Measurements from ENCODE around the gene C1R. TPM values are rescaled to one million over a fixed set of nuclear protein-coding genes. Genes with fewer than 3 reads are reported as not detected.
A peak's percentile ranks its signal among the peaks of the same experiment; 100 is the strongest.

C1R gene
- total RNA-seq, 6 donors from 2014 or later, result 116 to 410 (median 210) TPM

GRCh38 chr12:7090222-7090998, 1.8 kb downstream of the C1R start:
- Histone ChIP-seq H3K27me3 (no peaks in the 10 kb centered on the region), H3K9me3 (no peaks in the 10 kb centered on the region), H3K4me3 (peak overlapping the region in 2 of 4 donors; percentile 53 to 57), H3K27ac (peak overlapping the region; percentile 61 to 89 (median 82)), H3K36me3 (peaks cover 0 to 39% (median 21%) of the 10 kb centered on the region in 4 donors), H3K4me1 (peaks cover 19 to 39% (median 24%) of the 10 kb centered on the region in 4 donors)
- no peak for ATAC-seq (ENCODE audit: low FRiP score in 2 of 2)
- 72 to 78% methylated on average over 16 of the region's 16 CpGs for WGBS, 2 donors
- DNase-seq, result no peak
- no peak for TF ChIP-seq POLR2A (IDR thresholded peaks at IDR 0.05)
- peak in 1 of 2 donors; percentile 27 for TF ChIP-seq POLR2AphosphoS5 (IDR thresholded peaks at IDR 0.05)

- TF ChIP-seq POLR2AphosphoS5 (IDR thresholded peaks at IDR 0.05) (no peak), POLR2A (IDR thresholded peaks at IDR 0.05) (no peak), CTCF (IDR thresholded peaks at IDR 0.05) (no peak), EP300 (IDR thresholded peaks at IDR 0.05) (no peak)
- H3K9me3 ChIP-seq, result no peaks in the 10 kb centered on the region
- H3K27me3 ChIP-seq, result no peaks in the 10 kb centered on the region
- peak overlapping the region in 1 of 4 donors; percentile 53 for H3K4me3 ChIP-seq
- peaks cover 0 to 49% (median 23%) of the 10 kb centered on the region in 4 donors for H3K36me3 ChIP-seq
- 86 to 91% methylated on average over 4 to 11 of the region's 11 CpGs for WGBS, 2 donors
- ATAC-seq (ENCODE audit: low FRiP score in 2 of 2), result no peak
- peaks cover 19 to 36% (median 24%) of the 10 kb centered on the region in 4 donors for H3K4me1 ChIP-seq
- no peak for DNase-seq
- H3K27ac ChIP-seq, result peak overlapping the region; percentile 10 to 77 (median 47)
These were observed 2.9 kb downstream of the C1R start for GRCh38 chr12:7089196-7089871.

DNA sequence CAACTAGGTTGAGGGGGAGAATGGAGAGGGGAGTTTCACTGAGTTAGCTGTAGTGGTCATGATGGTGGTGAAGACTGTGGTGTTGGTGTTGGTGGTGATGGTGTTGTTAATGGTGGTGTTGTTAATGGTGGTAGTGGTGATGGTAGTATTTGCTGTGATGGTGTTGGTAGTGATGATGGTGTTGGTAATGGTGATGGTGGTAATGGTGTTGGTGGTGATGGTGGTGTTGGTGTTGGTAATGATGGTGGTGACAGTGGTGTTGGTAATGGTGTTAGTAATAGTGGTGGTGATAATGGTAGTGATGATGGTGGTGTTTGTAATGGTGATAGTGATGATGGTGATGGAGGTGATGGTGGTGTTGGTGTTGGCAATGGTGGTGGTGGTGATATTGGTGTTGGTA, 9.1 kb downstream of the C1R start:
- Histone ChIP-seq H3K9me3 (no peaks in the 10 kb centered on the region), H3K27ac (no peak overlapping the region), H3K4me3 (no peak overlapping the region), H3K27me3 (no peaks in the 10 kb centered on the region), H3K4me1 (peaks cover 0 to 14% (median 7%) of the 10 kb centered on the region in 4 donors), H3K36me3 (peaks cover 0 to 60% (median 13%) of the 10 kb centered on the region in 4 donors)
- no peak for TF ChIP-seq POLR2AphosphoS5 (IDR thresholded peaks at IDR 0.05)
- no peak for TF ChIP-seq POLR2A (IDR thresholded peaks at IDR 0.05)
- no peak for TF ChIP-seq CTCF (IDR thresholded peaks at IDR 0.05)
- DNase-seq (no peak), ATAC-seq (ENCODE audit: low FRiP score in 2 of 2) (no peak)

DNA sequence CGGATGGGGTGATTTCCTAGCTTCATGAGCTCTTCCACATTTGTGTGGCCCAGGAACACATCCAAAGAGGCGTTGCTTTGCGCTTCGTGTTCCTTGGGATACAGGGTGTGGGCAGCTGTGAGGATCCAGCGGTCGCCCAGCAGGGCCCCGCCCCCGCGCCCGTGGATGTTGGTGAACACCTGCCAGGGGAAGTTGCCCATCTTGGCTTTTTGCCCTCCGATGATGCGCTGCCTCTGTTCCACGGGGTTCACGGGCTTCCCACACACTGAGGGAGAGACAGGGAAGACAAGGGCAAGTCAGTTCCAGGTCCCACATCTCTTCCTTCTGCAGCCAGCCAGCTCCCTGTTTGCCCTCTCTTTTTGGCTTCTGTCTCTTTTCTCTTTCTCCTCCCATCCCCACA, 11.2 kb downstream of the C1R start:
- Histone ChIP-seq H3K27me3 (no peaks in the 10 kb centered on the region), H3K4me3 (no peak overlapping the region), H3K27ac (no peak overlapping the region), H3K4me1 (peaks cover 0 to 14% (median 7%) of the 10 kb centered on the region in 4 donors), H3K36me3 (peaks cover 0 to 44% (median 5%) of the 10 kb centered on the region in 4 donors), H3K9me3 (no peaks in the 10 kb centered on the region)
- 87% methylated on average over 9 to 14 of the region's 14 CpGs for WGBS, 2 donors
- TF ChIP-seq EP300 (IDR thresholded peaks at IDR 0.05) (no peak), POLR2AphosphoS5 (IDR thresholded peaks at IDR 0.05) (no peak), CTCF (IDR thresholded peaks at IDR 0.05) (no peak), POLR2A (IDR thresholded peaks at IDR 0.05) (no peak)
- DNase-seq (peak in 1 of 2 donors; percentile 83), ATAC-seq (ENCODE audit: low FRiP score in 2 of 2) (no peak)

GRCh38 chr12:7079826-7080125, 12.5 kb downstream of the C1R start:
- TF ChIP-seq POLR2AphosphoS5 (IDR thresholded peaks at IDR 0.05) (no peak), EP300 (IDR thresholded peaks at IDR 0.05) (no peak), POLR2A (IDR thresholded peaks at IDR 0.05) (no peak), CTCF (IDR thresholded peaks at IDR 0.05) (no peak)
- H3K4me3 ChIP-seq, result no peak overlapping the region
- no peaks in the 10 kb centered on the region for H3K9me3 ChIP-seq
- H3K4me1 ChIP-seq, result peaks cover 0 to 14% (median 7%) of the 10 kb centered on the region in 4 donors
- peak in 1 of 2 donors; percentile 74 for ATAC-seq (ENCODE audit: low FRiP score in 2 of 2)
- H3K36me3 ChIP-seq, result peaks cover 0 to 31% (median 2%) of the 10 kb centered on the region in 4 donors
- H3K27me3 ChIP-seq, result no peaks in the 10 kb centered on the region
- DNase-seq, result no peak
- peak overlapping the region; percentile 68 to 74 (median 72) for H3K27ac ChIP-seq

All from upper lobe of left lung (tissue), 6 donors.